Measurements from ENCODE around the gene KRTAP1-1. TPM values are rescaled to one million over a fixed set of nuclear protein-coding genes. Genes with fewer than 3 reads are reported as not detected.
"Not testable (repeated sequence)": the region's sequence is repeated elsewhere in the genome, so short reads cannot be mapped to it uniquely, and the experiment has no call there.

The KRTAP1-1 gene
- polyA plus RNA-seq, 1 donor, result not detected

DNA sequence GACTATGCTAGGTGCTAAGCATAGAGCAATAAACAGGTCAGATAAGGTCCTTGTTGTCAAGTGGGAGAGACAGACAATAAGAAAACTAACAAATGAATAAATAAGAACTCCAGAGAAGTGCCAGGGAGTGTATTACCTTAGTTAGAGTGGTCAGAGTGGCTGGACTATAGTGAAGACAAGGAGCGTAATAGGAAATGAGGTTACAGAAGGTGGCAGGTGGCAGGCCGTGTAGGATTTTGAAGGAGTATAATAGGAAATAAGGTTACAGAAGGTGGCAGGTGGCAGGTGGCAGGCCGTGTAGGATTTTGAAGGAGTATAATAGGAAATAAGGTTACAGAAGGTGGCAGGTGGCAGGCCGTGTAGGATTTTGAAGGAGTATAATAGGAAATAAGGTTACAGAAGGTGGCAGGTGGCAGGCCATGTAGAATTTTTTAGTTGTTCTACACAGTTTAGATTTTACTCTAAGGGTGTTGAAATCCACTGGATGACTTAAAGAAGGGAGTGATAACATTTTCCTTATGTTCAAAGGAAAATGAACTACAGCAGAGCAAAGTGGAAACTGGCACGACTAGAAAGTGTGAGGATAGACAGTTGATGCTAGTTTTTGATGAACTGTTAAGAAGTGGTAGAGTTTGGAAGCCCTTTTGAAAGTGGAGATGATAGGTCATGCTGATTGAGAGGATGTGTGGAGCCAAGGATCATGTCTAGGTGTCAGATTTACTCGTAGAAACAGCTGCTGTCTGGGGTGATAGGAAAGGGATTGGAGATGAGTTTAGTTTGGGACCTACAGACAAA, 28.7 kb downstream of the KRTAP1-1 start:
- no peak for DNase-seq (ENCODE audit: low read depth)

DNA sequence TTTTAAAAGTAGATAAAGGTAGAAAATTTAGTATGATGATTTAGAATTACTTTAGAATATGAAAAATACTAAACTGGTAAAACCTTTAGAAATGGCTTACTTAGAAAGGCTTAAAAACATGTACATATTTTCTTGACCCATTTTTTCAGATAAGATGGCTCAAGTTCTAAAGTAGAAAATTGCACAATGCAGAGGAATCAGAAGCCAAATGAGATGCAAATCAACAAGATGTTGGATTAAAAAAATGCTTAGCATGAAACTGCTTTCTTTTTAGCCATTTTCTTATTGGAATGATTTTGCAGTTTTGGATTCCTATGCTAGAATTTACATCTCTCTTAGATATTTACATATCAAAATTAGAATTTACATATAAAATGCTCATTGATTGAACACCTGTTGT, 30.8 kb downstream of the KRTAP1-1 start:
- DNase-seq (ENCODE audit: low read depth), result no peak

DNA sequence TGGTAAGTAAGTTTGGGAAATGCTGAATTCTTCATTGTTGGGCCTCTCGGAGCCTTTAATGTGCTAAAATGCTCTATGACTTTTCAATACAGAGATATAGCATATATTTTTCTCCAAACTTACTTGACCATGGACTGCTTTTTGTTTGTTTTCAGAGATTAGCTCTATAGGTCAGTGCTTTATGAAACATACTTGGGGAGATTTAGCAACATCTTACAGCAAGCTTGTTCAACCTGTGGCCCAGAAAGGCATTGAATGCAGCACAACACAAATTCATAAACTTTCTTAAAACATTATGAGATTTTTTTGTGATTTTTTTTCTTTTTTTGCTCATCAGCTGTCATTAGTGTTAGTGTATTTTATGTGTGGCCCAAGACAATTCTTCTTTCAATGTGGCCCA, 31.3 kb downstream of the KRTAP1-1 start:
- no peak for DNase-seq (ENCODE audit: low read depth)

DNA sequence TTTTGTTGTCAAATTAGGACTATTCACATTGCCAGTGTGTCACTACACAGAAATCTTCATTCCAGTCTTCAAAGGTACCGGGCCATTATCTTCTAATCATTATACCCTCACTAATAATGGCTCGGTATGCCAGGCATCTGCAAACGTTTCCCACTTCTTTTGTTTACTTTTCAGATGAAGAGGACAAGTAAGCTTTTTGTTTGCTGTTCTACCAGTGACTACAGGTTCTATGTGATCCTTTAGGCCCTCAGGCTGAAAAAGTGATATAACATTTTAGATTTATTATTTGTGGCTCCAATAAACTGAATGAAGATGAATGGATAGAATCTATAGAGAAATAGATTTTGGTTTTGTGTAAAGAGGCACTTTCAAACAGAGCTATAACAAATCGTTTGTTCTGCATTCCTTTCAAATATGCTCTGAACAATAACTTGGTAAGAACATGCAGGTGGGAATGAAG, 31.9 kb downstream of the KRTAP1-1 start:
- DNase-seq (ENCODE audit: low read depth), result no peak

DNA sequence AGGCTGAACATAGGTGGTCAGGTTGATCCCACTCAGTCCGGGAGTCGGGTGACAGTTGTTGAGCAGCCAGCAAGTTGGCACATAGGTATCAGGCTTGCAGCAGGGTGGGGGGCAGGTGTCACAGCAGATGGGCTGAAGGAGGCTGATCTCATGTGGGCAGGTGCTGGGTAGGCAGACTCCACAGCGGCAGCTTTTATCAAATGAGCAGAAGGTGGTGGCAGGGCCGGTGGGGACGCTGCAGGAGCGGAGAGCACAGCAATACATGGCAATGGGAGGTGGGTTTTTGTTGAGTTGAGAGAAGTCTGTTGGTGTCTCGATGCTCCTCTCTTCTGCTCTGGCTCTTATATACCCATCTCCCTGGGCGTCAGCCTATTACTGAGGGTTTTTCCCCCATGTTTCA, 32.4 kb downstream of the KRTAP1-1 start, which contains the start of gene KRTAP3-1:
Gene KRTAP3-1, minus strand, starts transcription at position 318 of the 400 bp plus-strand sequence. Its CDS starts 54 bp downstream, at position 264.
- DNase-seq (ENCODE audit: low read depth), result no peak

DNA sequence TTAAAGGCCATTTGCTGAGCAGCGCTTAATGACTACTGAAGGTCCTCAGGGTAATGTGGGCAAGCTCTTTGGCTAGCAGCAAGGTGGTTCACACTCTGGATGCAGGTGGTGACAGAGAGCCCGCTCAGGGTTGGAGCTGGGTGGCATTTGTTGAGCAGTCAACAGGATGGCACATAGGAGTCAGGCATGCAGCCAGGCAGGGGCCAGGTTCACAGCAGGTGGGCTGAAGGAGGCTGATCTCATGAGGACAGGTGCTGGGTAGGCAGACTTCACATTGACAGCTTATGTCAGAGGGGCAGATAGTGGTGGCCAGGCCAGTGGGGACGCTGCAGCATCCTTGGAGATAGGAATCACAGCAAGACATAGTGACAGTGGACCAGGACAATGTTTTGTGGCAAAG, 36.9 kb downstream of the KRTAP1-1 start:
- no peak for DNase-seq (ENCODE audit: low read depth)

DNA sequence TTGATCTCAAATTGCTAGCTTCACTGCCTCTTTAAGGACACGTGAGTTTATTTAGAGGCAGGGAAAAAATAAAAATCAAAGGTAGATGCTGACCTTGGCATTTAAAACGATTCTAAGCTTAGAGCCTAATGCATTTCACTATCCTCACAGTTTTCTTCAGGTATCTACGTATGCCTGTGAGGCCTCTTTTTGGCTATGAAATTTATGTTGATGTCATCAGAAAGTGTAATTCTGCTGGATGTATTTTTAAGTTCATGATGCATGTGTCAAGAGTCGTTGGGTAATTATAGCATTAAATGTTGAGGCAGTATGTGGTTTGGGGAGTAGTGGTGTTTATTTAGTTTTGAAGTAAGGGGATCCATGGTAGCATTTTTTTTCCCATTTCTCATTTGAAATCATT, 37.3 kb downstream of the KRTAP1-1 start:
- DNase-seq (ENCODE audit: low read depth), result no peak

DNA sequence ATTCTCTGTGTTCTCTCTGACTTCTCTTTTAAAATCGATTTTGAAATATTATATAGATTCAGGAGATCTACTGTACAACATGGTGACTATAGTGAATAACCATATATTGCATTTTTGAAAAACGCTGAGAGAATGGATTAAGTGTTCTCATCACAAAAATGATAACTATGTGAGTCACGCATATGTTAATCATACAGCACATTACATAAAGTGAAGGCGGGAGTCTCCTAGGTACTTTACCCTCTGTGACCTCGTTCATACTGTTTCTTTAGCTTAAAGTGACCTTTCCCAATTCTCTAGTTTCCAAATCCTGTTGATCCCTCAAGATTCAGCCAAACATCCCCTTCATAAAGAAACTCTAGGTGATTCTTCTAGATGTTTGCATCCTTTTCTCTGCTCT, 38.4 kb downstream of the KRTAP1-1 start:
- DNase-seq (ENCODE audit: low read depth), result no peak

DNA sequence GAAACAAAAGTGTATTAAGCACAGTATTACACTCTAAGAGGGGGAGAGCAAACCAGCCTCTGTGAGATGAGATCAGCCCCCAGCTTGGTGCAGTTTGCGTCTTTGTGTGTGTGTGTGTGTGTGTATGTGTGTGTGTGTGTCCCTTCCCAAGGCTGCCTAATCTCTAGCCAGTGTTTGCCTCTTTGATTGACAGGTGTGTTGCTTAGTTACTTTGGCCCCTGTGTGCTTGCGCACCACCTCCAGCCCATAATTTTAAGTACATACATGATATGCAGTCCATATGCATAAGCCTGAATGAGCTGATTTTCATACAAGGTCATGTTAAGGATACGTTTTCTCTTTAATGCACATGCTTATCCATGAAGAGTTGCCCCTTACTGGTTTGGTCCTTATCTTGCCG, 39.5 kb downstream of the KRTAP1-1 start:
- DNase-seq (ENCODE audit: low read depth), result no peak

DNA sequence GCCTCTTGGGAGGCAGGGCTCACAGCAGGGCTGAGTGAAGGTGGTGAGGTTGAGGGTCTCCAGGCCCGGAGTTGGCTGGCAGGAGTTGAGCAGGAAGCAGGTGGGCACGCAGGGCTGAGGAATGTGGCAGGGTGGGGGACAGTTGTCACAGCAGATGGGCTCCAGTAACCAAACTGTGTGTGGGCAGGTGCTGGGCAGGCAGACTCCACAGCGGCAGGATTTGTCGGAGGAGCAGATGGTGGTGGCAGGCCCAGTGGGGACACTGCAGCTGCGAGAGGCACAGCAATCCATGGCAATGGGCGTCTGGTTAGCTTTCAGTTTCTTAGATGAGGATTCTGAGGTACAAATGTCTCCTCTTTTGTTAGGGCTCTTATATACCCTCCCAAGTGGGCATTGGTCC, 41.7 kb downstream of the KRTAP1-1 start, which contains the start of gene KRTAP3-2:
Gene KRTAP3-2, minus strand, starts transcription at position 344 of the 400 bp plus-strand sequence. Its CDS starts 53 bp downstream, at position 291.
- not testable (repeated sequence) for DNase-seq (ENCODE audit: low read depth)

DNA sequence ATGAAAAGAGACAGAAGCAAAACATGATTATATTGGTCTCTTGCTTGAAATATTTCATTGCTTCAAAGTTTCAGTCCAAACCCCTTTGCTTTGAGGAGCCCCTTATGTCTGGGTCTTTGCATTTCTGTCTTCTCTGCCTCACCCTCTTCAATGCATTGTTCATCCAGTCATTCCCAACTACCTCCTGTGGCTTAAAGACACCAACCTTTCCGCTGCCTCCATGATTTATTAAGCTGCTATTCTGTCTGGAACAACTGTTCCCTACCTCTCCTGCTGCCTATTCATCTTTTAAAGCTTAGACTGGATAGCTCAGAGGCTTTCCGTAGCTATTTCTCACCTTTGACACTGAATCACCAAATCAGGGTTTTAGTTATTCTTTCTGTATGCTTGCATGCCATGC, 43.9 kb downstream of the KRTAP1-1 start:
- DNase-seq (ENCODE audit: low read depth), result no peak

DNA sequence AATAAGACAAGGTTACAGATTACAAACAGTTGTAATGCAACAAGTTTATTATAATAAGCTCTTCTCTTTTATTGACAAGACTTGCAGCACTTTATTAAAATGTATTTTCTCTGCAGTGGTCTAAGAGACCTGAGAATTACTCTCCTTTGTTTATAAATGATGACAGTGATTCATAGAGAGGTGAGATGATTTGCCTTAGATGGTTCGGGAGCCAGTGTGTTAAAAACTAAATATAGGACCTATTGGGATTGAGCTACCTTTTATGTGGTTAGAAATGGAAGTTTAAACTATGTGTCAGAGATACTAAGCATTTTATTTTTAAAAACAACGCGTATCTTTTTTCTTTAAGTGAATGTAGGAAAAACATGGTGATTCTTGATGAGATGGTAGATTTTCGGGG, 44.4 kb downstream of the KRTAP1-1 start:
- DNase-seq (ENCODE audit: low read depth), result no peak

DNA sequence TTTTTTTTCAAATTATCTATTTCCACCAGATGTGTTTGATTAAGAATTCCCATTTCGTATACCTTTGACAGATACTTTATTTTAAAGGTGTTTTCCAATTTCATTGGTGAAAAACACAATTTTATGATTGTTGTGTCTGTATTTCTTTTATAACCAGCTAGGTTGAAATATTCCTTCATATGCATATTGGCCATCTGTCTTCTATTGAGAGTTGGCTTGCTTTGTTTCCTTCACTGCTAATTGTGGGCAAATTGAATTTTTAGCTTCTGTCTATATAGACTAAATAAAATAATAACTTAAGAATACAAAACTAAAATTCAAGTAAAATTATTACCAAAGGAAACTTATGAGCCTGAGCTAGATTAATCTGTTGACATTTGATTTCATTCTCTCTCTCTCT, 46.1 kb downstream of the KRTAP1-1 start:
- no peak for DNase-seq (ENCODE audit: low read depth)

DNA sequence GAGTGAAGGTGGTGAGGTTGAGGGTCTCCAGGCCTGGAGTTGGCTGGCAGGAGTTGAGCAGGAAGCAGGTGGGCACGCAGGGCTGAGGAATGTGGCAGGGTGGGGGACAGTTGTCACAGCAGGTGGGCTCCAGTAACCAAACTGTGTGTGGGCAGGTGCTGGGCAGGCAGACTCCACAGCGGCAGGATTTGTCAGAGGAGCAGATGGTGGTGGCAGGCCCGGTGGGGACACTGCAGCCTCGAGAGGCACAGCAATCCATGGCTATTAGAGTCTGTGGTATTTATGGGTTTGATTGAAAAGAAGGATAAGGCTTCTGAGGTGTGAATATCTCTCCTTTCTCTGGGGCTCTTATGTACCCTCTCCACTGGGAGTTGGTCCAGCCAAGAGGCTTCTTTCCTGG, 47.4 kb downstream of the KRTAP1-1 start, which contains the start of gene KRTAP3-3:
Gene KRTAP3-3, minus strand, starts transcription at position 326 of the 400 bp plus-strand sequence. Its CDS starts 67 bp downstream, at position 259.
- no peak for DNase-seq (ENCODE audit: low read depth)

DNA sequence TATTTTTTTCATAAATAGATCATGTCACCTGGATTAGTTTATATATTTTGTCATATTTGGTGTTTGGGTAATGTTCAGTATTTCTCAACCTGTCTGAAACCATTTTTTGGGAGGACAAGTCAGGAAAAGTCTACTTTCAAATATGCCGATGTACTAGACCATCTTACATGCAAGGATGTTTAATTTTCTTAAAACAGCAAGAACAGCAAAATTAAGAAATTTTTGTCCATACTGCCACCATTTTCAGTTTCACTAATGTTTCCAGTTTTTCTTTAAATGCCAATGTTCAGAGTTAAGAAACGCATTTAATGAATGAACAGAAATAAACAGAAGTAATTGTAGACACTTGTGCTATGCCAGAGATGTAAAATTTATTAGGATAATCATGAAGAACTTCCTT, 48.2 kb downstream of the KRTAP1-1 start:
- DNase-seq (ENCODE audit: low read depth), result no peak

DNA sequence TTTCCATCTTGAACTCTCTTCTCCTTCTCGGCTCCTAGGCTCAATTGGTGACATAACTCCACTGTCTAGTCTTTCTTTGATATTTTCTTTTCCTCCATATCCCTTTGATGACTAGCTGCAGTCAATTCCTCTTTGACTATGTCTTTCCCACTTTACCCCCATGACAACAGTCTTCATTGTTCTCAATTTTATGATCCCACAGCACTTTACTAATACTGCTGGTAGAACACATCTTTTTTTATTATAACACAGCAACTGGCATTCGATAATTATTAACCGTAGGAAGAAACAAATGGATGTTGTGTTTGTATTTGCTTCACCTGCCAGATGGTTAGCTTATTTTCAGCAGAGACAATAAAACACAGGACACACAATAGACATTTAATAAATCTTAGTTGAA, 48.6 kb downstream of the KRTAP1-1 start:
- DNase-seq (ENCODE audit: low read depth), result no peak

Other genes with a start within 250 kb of the KRTAP1-1 start
- gene KRT28, start 241.5 kb downstream of the KRTAP1-1 start, polyA plus RNA-seq (ENCODE audit: insufficient read length), result not detected
- 35.8 TPM for gene KRT10, start 218.8 kb downstream of the KRTAP1-1 start, polyA plus RNA-seq (ENCODE audit: insufficient read length)
- 0.08 TPM for gene KRT12, start 174.2 kb downstream of the KRTAP1-1 start, polyA plus RNA-seq (ENCODE audit: insufficient read length)
- gene KRT20, start 156.2 kb downstream of the KRTAP1-1 start, polyA plus RNA-seq (ENCODE audit: insufficient read length), result not detected
- 0.19 TPM for gene KRT23, start 103.8 kb downstream of the KRTAP1-1 start, polyA plus RNA-seq (ENCODE audit: insufficient read length)
- gene KRT39, start 74.5 kb downstream of the KRTAP1-1 start, polyA plus RNA-seq (ENCODE audit: insufficient read length), result 7.2 TPM
- gene KRT40, start 57.1 kb downstream of the KRTAP1-1 start, polyA plus RNA-seq (ENCODE audit: insufficient read length), result 10.9 TPM
- not detected for gene KRTAP3-3, start 47.3 kb downstream of the KRTAP1-1 start, polyA plus RNA-seq (ENCODE audit: insufficient read length)
- 0.52 TPM for gene KRTAP3-2, start 41.5 kb downstream of the KRTAP1-1 start, polyA plus RNA-seq (ENCODE audit: insufficient read length)
- not detected for gene KRTAP3-1, start 32.3 kb downstream of the KRTAP1-1 start, polyA plus RNA-seq (ENCODE audit: insufficient read length)
- not detected for gene KRTAP1-5, start 14.2 kb downstream of the KRTAP1-1 start, polyA plus RNA-seq (ENCODE audit: insufficient read length)
- gene KRTAP1-4, start 11.3 kb downstream of the KRTAP1-1 start, polyA plus RNA-seq (ENCODE audit: insufficient read length), result not detected
- not detected for gene KRTAP1-3, start 6.6 kb downstream of the KRTAP1-1 start, polyA plus RNA-seq (ENCODE audit: insufficient read length)
- gene KRTAP2-1, start 5.9 kb upstream of the KRTAP1-1 start, polyA plus RNA-seq (ENCODE audit: insufficient read length), result not detected
- not detected for gene KRTAP2-2, start 13.8 kb upstream of the KRTAP1-1 start, polyA plus RNA-seq (ENCODE audit: insufficient read length)
- gene KRTAP2-3, start 18.7 kb upstream of the KRTAP1-1 start, polyA plus RNA-seq (ENCODE audit: insufficient read length), result not detected
- not detected for gene KRTAP2-4, start 24.4 kb upstream of the KRTAP1-1 start, polyA plus RNA-seq (ENCODE audit: insufficient read length)
- gene KRTAP4-7, start 42.7 kb upstream of the KRTAP1-1 start, polyA plus RNA-seq (ENCODE audit: insufficient read length), result not detected
- not detected for gene KRTAP4-8, start 56.7 kb upstream of the KRTAP1-1 start, polyA plus RNA-seq (ENCODE audit: insufficient read length)
- gene KRTAP4-16, start 60.8 kb upstream of the KRTAP1-1 start, polyA plus RNA-seq (ENCODE audit: insufficient read length), result not detected
- gene KRTAP4-9, start 63.9 kb upstream of the KRTAP1-1 start, polyA plus RNA-seq (ENCODE audit: insufficient read length), result not detected
- not detected for gene KRTAP4-11, start 76.9 kb upstream of the KRTAP1-1 start, polyA plus RNA-seq (ENCODE audit: insufficient read length)
- not detected for gene KRTAP4-12, start 82.7 kb upstream of the KRTAP1-1 start, polyA plus RNA-seq (ENCODE audit: insufficient read length)
- gene KRTAP4-6, start 99.1 kb upstream of the KRTAP1-1 start, polyA plus RNA-seq (ENCODE audit: insufficient read length), result not detected
- not detected for gene KRTAP4-5, start 108.4 kb upstream of the KRTAP1-1 start, polyA plus RNA-seq (ENCODE audit: insufficient read length)
- gene KRTAP4-4, start 119.3 kb upstream of the KRTAP1-1 start, polyA plus RNA-seq (ENCODE audit: insufficient read length), result not detected
- not detected for gene KRTAP4-3, start 126.8 kb upstream of the KRTAP1-1 start, polyA plus RNA-seq (ENCODE audit: insufficient read length)
- gene KRTAP4-2, start 136.8 kb upstream of the KRTAP1-1 start, polyA plus RNA-seq (ENCODE audit: insufficient read length), result not detected
- not detected for gene KRTAP4-1, start 143.5 kb upstream of the KRTAP1-1 start, polyA plus RNA-seq (ENCODE audit: insufficient read length)
- not detected for gene KRTAP9-1, start 148.4 kb upstream of the KRTAP1-1 start, polyA plus RNA-seq (ENCODE audit: insufficient read length)
- not detected for gene KRTAP9-2, start 185.2 kb upstream of the KRTAP1-1 start, polyA plus RNA-seq (ENCODE audit: insufficient read length)
- not detected for gene KRTAP9-3, start 191.0 kb upstream of the KRTAP1-1 start, polyA plus RNA-seq (ENCODE audit: insufficient read length)
- gene KRTAP9-8, start 196.5 kb upstream of the KRTAP1-1 start, polyA plus RNA-seq (ENCODE audit: insufficient read length), result not detected
- gene KRTAP9-4, start 208.2 kb upstream of the KRTAP1-1 start, polyA plus RNA-seq (ENCODE audit: insufficient read length), result not detected
- gene KRTAP9-9, start 213.9 kb upstream of the KRTAP1-1 start, polyA plus RNA-seq (ENCODE audit: insufficient read length), result not detected
- 0.22 TPM for gene KRTAP9-6, start 223.9 kb upstream of the KRTAP1-1 start, polyA plus RNA-seq (ENCODE audit: insufficient read length)
- gene KRTAP9-7, start 234.2 kb upstream of the KRTAP1-1 start, polyA plus RNA-seq (ENCODE audit: insufficient read length), result not detected

Data from forelimb muscle (tissue), 1 donor.